H1 (cell line): ENCODE results near the gene RUVBL1. TPM values are rescaled to one million over a fixed set of nuclear protein-coding genes. Genes with fewer than 3 reads are reported as not detected.

Experiments used
- CTCF ChIA-PET: fragments of 300-600 bp; sonication (Branson Sonifier 250); formaldehyde crosslinking; loops from one replicate; lab custom pipeline; 2021; ENCODE audit not compliant: partially characterized antibody; lab: Charles Lee
- POLR2A ChIA-PET: fragments of 300-600 bp; sonication (Branson Sonifier 250); formaldehyde crosslinking; loops from one replicate; lab custom pipeline; 2021; ENCODE audit warnings: inconsistent platforms; ENCODE audit not compliant: partially characterized antibody; lab: Charles Lee
- DNase-seq, 2 experiments: peaks; one replicate each; pipeline versions ENCODE4 v3.0.0 to v3.0.0-alpha.2; 2010 to 2022; ENCODE audit warnings: low spot score in 2 of 2, low read depth in 1 of 2, mixed read lengths in 1 of 2
- FAIRE-seq: peaks from 2 replicates; lab custom pipeline; 2011; peaks lifted over from hg19 to GRCh38; lab: Jason Lieb, UNC
- H2AFZ ChIP-seq: 2 replicates; pipeline ENCODE4 v1.8.1; 2012; ENCODE audit warnings: low read length, inconsistent platforms
- H2AK5ac ChIP-seq: 2 replicates; pipeline ENCODE4 v1.6.1; 2013; ENCODE audit warnings: low read depth, low read length
- H2BK120ac ChIP-seq: replicated peaks from 2 replicates; pipeline ENCODE3; 2013; ENCODE audit warnings: low read depth, low read length, inconsistent platforms
- H2BK12ac ChIP-seq: 2 replicates; pipeline ENCODE4 v1.6.1; 2013; ENCODE audit warnings: low read depth, low read length
- H2BK15ac ChIP-seq: 2 replicates; pipeline ENCODE4 v1.6.1; 2013; ENCODE audit warnings: low read length
- H2BK20ac ChIP-seq: 2 replicates; pipeline ENCODE4 v1.6.1; 2013; ENCODE audit warnings: low read length
- H2BK5ac ChIP-seq: 2 replicates; pipeline ENCODE4 v1.6.1; 2013; ENCODE audit warnings: low read depth, low read length
- H3K14ac ChIP-seq: 2 replicates; pipeline ENCODE4 v1.6.1; 2013; ENCODE audit warnings: inconsistent platforms; ENCODE audit not compliant: insufficient read length
- H3K18ac ChIP-seq: 2 replicates; pipeline ENCODE4 v1.6.1; 2013; ENCODE audit warnings: low read length; ENCODE audit errors: extremely low read depth
- H3K23ac ChIP-seq: 2 replicates; pipeline ENCODE4 v1.6.1; 2013; ENCODE audit warnings: inconsistent platforms; ENCODE audit not compliant: insufficient read length
- H3K23me2 ChIP-seq: 2 replicates; pipeline ENCODE4 v1.6.1; 2013; ENCODE audit warnings: low read depth, low read length
- H3K27ac ChIP-seq: 2 replicates; pipeline ENCODE4 v1.6.1; 2011; ENCODE audit warnings: low read depth, low read length, inconsistent platforms
- H3K27me3 ChIP-seq, 4 experiments: replicated peaks in 1 of 4; 1 replicate in 1 of 4; 2 replicates in 3 of 4; pipeline versions ENCODE4 v1.6.1 to v1.8.1; 2011 to 2013; ENCODE audit warnings: low read length in 3 of 4, mild to moderate bottlenecking in 3 of 4, inconsistent platforms in 2 of 4, mixed read lengths in 2 of 4, moderate library complexity in 1 of 4; ENCODE audit not compliant: control insufficient read depth in 3 of 4, insufficient read depth in 3 of 4; ENCODE audit errors: extremely low read depth in 1 of 4
- H3K36me3 ChIP-seq, 4 experiments: 2 replicates each; pipeline versions ENCODE4 v1.6.1 to v1.8.1; 2011 to 2013; ENCODE audit warnings: mild to moderate bottlenecking in 4 of 4, low read length in 3 of 4, moderate library complexity in 2 of 4, control low read depth in 1 of 4, inconsistent platforms in 1 of 4; ENCODE audit not compliant: insufficient read depth in 4 of 4, control insufficient read depth in 2 of 4
- H3K4ac ChIP-seq: replicated peaks from 2 replicates; pipeline ENCODE3; 2013; ENCODE audit warnings: low read length, low read depth, mixed read lengths, inconsistent platforms; ENCODE audit not compliant: insufficient read length
- H3K4me1 ChIP-seq, 4 experiments: replicated peaks in 1 of 4; 1 replicate in 1 of 4; 2 replicates in 3 of 4; pipeline versions ENCODE4 v1.6.1 to v1.8.1; 2011 to 2013; ENCODE audit warnings: low read length in 3 of 4, inconsistent platforms in 2 of 4, mixed read lengths in 1 of 4; ENCODE audit not compliant: insufficient read depth in 4 of 4, control insufficient read depth in 3 of 4
- H3K4me2 ChIP-seq, 2 experiments: 2 replicates each; pipeline versions ENCODE4 v1.6.1 to v1.8.1; 2011 to 2013; ENCODE audit warnings: low read depth in 2 of 2, low read length in 2 of 2, control low read depth in 1 of 2, inconsistent platforms in 1 of 2, mild to moderate bottlenecking in 1 of 2; ENCODE audit not compliant: insufficient read depth in 1 of 2
- H3K4me3 ChIP-seq, 4 experiments: fragments of 200-600, 300-600 bp in 1 of 4; sonication (generic), shearing (Covaris generic), sonication (Bioruptor Twin) in 1 of 4; 2 replicates each; pipeline versions ENCODE4 v1.5.1 to v1.8.1; 2011 to 2016; ENCODE audit warnings: low read length in 4 of 4, low read depth in 3 of 4, control low read depth in 2 of 4, inconsistent platforms in 2 of 4, mild to moderate bottlenecking in 2 of 4, mixed read lengths in 1 of 4, moderate library complexity in 1 of 4; ENCODE audit not compliant: insufficient read depth in 2 of 4; ENCODE audit errors: extremely low read depth in 1 of 4
- H3K56ac ChIP-seq: replicated peaks from 2 replicates; pipeline ENCODE3; 2013; ENCODE audit warnings: low read depth, mild to moderate bottlenecking, mixed read lengths, low read length, inconsistent platforms; ENCODE audit not compliant: insufficient read length
- H3K79me1 ChIP-seq: 2 replicates; pipeline ENCODE4 v1.6.1; 2013; ENCODE audit warnings: low read depth, low read length, control low read depth
- H3K79me2 ChIP-seq, 2 experiments: 2 replicates each; pipeline versions ENCODE4 v1.6.1 to v1.8.1; 2012 to 2013; ENCODE audit warnings: low read length in 2 of 2, mild to moderate bottlenecking in 2 of 2, inconsistent platforms in 1 of 2; ENCODE audit not compliant: insufficient read depth in 2 of 2, control insufficient read depth in 1 of 2
- H3K9ac ChIP-seq, 4 experiments: replicated peaks in 1 of 4; 1 replicate in 1 of 4; 2 replicates in 3 of 4; pipeline versions ENCODE4 v1.6.1 to v1.8.1; 2011 to 2013; ENCODE audit warnings: low read depth in 3 of 4, low read length in 3 of 4, control low read depth in 2 of 4, mild to moderate bottlenecking in 2 of 4, moderate library complexity in 2 of 4, inconsistent platforms in 1 of 4; ENCODE audit errors: extremely low read depth in 1 of 4
- H3K9me3 ChIP-seq, 2 experiments: 2 replicates each; pipeline versions ENCODE4 v1.6.1 to v1.8.1; 2012 to 2013; ENCODE audit warnings: mild to moderate bottlenecking in 2 of 2, moderate library complexity in 2 of 2, control low read depth in 1 of 2, inconsistent platforms in 1 of 2, low read depth in 1 of 2, low read length in 1 of 2, mixed read lengths in 1 of 2; ENCODE audit not compliant: insufficient read depth in 2 of 2
- H4K20me1 ChIP-seq, 2 experiments: replicated peaks in 1 of 2; 2 replicates each; pipeline versions ENCODE3 to v1.8.1; 2011 to 2013; ENCODE audit warnings: inconsistent platforms in 2 of 2, low read length in 2 of 2, mild to moderate bottlenecking in 1 of 2; ENCODE audit not compliant: insufficient read depth in 2 of 2, control insufficient read depth in 1 of 2
- H4K5ac ChIP-seq: 2 replicates; pipeline ENCODE4 v1.6.1; 2013; ENCODE audit warnings: low read length, low read depth, mixed read lengths, inconsistent platforms; ENCODE audit not compliant: insufficient read length
- H4K8ac ChIP-seq: 2 replicates; pipeline ENCODE4 v1.8.0; 2013; ENCODE audit warnings: mild to moderate bottlenecking, moderate library complexity, low read length, inconsistent platforms; ENCODE audit not compliant: insufficient read depth; ENCODE audit errors: extremely low read depth
- H4K91ac ChIP-seq: replicated peaks from 2 replicates; pipeline ENCODE3; 2013; ENCODE audit warnings: low read length, mixed read lengths, inconsistent platforms; ENCODE audit not compliant: insufficient read length
- E2F6 ChIP-seq: IDR thresholded peaks from 2 replicates; pipeline ENCODE4 v1.6.1; 2012; ENCODE audit warnings: inconsistent platforms
- HDAC6 ChIP-seq: IDR thresholded peaks from one replicate; pipeline ENCODE4 v1.7.1; 2012; ENCODE audit warnings: low read depth, mild to moderate bottlenecking, inconsistent platforms, low read length, moderate library complexity
- KDM1A ChIP-seq: fragments of 200-600, 300-600 bp; sonication (generic); IDR thresholded peaks from 2 replicates; pipeline ENCODE4 v1.7.1; 2016; ENCODE audit warnings: mild to moderate bottlenecking, low read length, borderline replicate concordance
- KDM4A ChIP-seq: IDR thresholded peaks from one replicate; pipeline ENCODE4 v1.7.1; 2012; ENCODE audit warnings: low read depth, mild to moderate bottlenecking, moderate library complexity, low read length, inconsistent platforms; ENCODE audit not compliant: severe bottlenecking
- SAP30 ChIP-seq: fragments of 300-600 bp; sonication (generic); IDR thresholded peaks from 2 replicates; pipeline ENCODE4 v1.7.1; 2012; ENCODE audit warnings: low read length, moderate library complexity, mild to moderate bottlenecking, inconsistent platforms; ENCODE audit not compliant: insufficient read depth, insufficient replicate concordance
- SIN3A ChIP-seq, 2 experiments: IDR thresholded peaks in 1 of 2; conservative IDR thresholded peaks in 1 of 2; 2 replicates each; pipeline ENCODE4 v1.6.1; 2011 to 2012; ENCODE audit warnings: low read length in 2 of 2, improper control_type of control experiment in 1 of 2, low read depth in 1 of 2, mild to moderate bottlenecking in 1 of 2
- SRF ChIP-seq: IDR thresholded peaks from 2 replicates; pipeline ENCODE4 v1.6.1; 2011; ENCODE audit warnings: mild to moderate bottlenecking, low read depth, low read length, moderate library complexity
- WGBS, 2 experiments: shearing (Covaris generic) in 1 of 2; methylation state at CpG; one replicate each; pipeline versions ENCODE4 v1.1.6 to v1.1.7; 2013 to 2015; ENCODE audit warnings: low lambda C conversion rate in 2 of 2, mixed read lengths in 2 of 2, inconsistent platforms in 1 of 2, low coverage in 1 of 2, missing lambda C conversion rate in 1 of 2; ENCODE audit not compliant: insufficient replicate concordance in 2 of 2, insufficient coverage in 1 of 2, insufficient read length in 1 of 2; ENCODE audit errors: extremely low coverage in 1 of 2, missing lambda C conversion rate in 1 of 2; 5-methylcytosine and 5-hydroxymethylcytosine counted together
- polyA plus RNA-seq, 7 experiments: library from polyadenylated mRNA; depleted of rRNA in 3 of 7; stranded (reverse) in 5 of 7; unstranded in 2 of 7; fragments of >200 nt in 5 of 7; fragments of 200-250 nt in 2 of 7; gene quantifications; 1 replicate in 5 of 7; 2 replicates in 1 of 7; 4 replicates in 1 of 7; pipeline versions ENCODE4 v1.2.1 to v1.2.3, GENCODE V29; 2011 to 2013; ENCODE audit warnings: missing spikeins in 2 of 7, mixed read lengths in 2 of 7
- total RNA-seq: library from RNA; stranded (reverse); fragmentation: NEBNext Ultra II Directional; extraction: Animal tissue kit (Norgen Biotek cat#: 25700); gene quantifications from 2 replicates; pipeline ENCODE4 v1.2.1, GENCODE V29; 2021
- TF ChIP-seq, protein P1 (sequence below), 3 experiments: IDR thresholded peaks; 1 replicate in 2 of 3; 2 replicates in 1 of 3; pipeline versions ENCODE4 v1.5.1 to v1.6.1; 2011; ENCODE audit warnings: low read length in 3 of 3, mild to moderate bottlenecking in 3 of 3, inconsistent platforms in 2 of 3, low read depth in 1 of 3, moderate library complexity in 1 of 3; ENCODE audit not compliant: insufficient read depth in 1 of 3; ENCODE audit errors: control extremely low read depth in 1 of 3

The RUVBL1 gene
- total and polyA plus RNA-seq, 2 of the 8 experiments (the other 6 are each of a cell fraction or from before 2014, with no cell fraction given) = 112 to 135 TPM

DNA sequence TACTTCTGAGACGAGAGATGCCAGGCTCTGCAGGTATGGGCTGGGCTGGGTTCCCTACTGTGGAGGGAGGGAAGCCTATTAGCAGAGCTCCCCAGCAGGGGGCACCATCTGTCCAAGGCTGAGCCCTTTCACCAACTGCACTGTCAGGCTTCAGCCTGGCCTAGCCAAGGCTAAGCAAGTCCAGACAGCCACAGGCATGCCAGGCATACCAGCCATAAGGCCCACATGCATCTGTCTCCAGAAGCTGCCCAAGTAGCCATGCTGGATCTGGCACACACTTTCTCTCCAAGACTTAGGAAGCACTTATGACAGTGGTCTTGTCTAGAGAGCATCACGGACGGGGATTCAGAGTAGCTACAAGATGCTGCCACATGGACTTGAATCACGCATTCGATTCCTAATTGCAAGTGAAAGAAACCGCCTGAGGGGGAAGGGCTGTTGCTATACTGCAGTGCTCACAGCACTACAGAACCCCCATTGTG, 28.3 kb downstream of the RUVBL1 start:
- Histone ChIP-seq H2AK5ac (no peak overlapping the region), H3K9me3 (no peaks in the 10 kb centered on the region), H3K36me3 (peaks cover 11 to 62% (median 36%) of the 10 kb centered on the region in 4 experiments), H3K23me2 (no peaks in the 10 kb centered on the region), H4K91ac (peak overlapping the region; percentile 4), H2BK15ac (no peak overlapping the region), H3K27ac (no peak overlapping the region), H2BK12ac (no peak overlapping the region), H3K79me2 (peaks cover 0 to 40% of the 10 kb centered on the region in 2 experiments; a peak in 2 of 4 replicates), H4K8ac (no peak overlapping the region), H3K4me1 (peaks cover 9 to 30% (median 19%) of the 10 kb centered on the region in 4 experiments), H3K79me1 (peaks cover 7% of the 10 kb centered on the region), H3K4me2 (peak overlapping the region; percentile 0 to 62; a peak in 1 of 4 replicates), H4K5ac (peak overlapping the region; percentile 19), H4K20me1 (peaks cover 2 to 5% of the 10 kb centered on the region in 2 experiments), H3K4ac (no peak overlapping the region), H3K27me3 (no peaks in the 10 kb centered on the region), H2AFZ (no peak overlapping the region), H2BK20ac (no peak overlapping the region), H3K14ac (no peak overlapping the region), H2BK120ac (no peak overlapping the region), H3K56ac (no peak overlapping the region), H2BK5ac (peak overlapping the region; percentile 10; the same call in 1 of the 2 replicates), H3K9ac (no peak overlapping the region), H3K18ac (no peak overlapping the region), H3K4me3 (peak overlapping the region in 1 of 4 experiments; percentile 17; a peak in 1 of 8 replicates), H3K23ac (no peak overlapping the region)
- DNase-seq = peak; percentile 63 to 86
- peak; percentile 7 for FAIRE-seq
- WGBS, 2 experiments = 64% methylated on average over 6 of the region's 6 CpGs; no CpG with 5 or more reads in 1 of the 2 experiments
- ChIA-PET POLR2A (interaction anchor here (1.2 to 1.6 kb wide), 4 partner anchors 15 to 29 kb away, joined by 3 to 6 read pairs (median 4); partner anchors contain the start of gene RUVBL1), CTCF (interaction anchor here (0.7 to 3.3 kb wide), 27 partner anchors 8 to 513 kb away, joined by 3 to 27 read pairs (median 4); partner anchors contain the start of gene RUVBL1)
- no peak for TF ChIP-seq E2F6
- TF ChIP-seq SAP30 = peak; percentile 72
- no peak for TF ChIP-seq KDM1A
- TF ChIP-seq SRF = no peak
- no peak for TF ChIP-seq KDM4A
- TF ChIP-seq, protein P1, sequence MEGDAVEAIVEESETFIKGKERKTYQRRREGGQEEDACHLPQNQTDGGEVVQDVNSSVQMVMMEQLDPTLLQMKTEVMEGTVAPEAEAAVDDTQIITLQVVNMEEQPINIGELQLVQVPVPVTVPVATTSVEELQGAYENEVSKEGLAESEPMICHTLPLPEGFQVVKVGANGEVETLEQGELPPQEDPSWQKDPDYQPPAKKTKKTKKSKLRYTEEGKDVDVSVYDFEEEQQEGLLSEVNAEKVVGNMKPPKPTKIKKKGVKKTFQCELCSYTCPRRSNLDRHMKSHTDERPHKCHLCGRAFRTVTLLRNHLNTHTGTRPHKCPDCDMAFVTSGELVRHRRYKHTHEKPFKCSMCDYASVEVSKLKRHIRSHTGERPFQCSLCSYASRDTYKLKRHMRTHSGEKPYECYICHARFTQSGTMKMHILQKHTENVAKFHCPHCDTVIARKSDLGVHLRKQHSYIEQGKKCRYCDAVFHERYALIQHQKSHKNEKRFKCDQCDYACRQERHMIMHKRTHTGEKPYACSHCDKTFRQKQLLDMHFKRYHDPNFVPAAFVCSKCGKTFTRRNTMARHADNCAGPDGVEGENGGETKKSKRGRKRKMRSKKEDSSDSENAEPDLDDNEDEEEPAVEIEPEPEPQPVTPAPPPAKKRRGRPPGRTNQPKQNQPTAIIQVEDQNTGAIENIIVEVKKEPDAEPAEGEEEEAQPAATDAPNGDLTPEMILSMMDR (IDR thresholded peaks at IDR 0.05; ENCODE audit: control extremely low read depth in 1 of 3, insufficient read depth in 1 of 3, low read depth in 1 of 3, low read length in 3 of 3) = peak; percentile 61 to 74 (median 64)
- peak in 1 of 2 experiments; percentile 79; a peak in 1 of 4 replicates for TF ChIP-seq SIN3A (conservative IDR thresholded peaks at IDR 0.05 in 1 of 2, IDR thresholded peaks at IDR 0.05 in 1 of 2; ENCODE audit: low read depth in 1 of 2, low read length in 2 of 2)
- no peak for TF ChIP-seq HDAC6
